Coronary artery (tissue), 2 donors: ENCODE measurements around the gene RTEL1.

Source experiments
- DNase-seq: peaks from one replicate; pipeline ENCODE4 v3.0.0-alpha.2; 2017; ENCODE audit warnings: low spot score
- H3K27ac ChIP-seq, 2 donors: fragments of 200-600 bp; sonication (generic); one replicate each; pipeline ENCODE4 v1.5.1; 2016 to 2019
- H3K4me3 ChIP-seq: fragments of 200-600 bp; sonication (generic); 2 replicates; pipeline ENCODE4 v1.5.1; 2016; ENCODE audit warnings: mild to moderate bottlenecking, moderate library complexity
- TF ChIP-seq, protein P1 (sequence below): fragments of 200-600 bp; sonication (generic); IDR thresholded peaks from one replicate; pipeline ENCODE4 v1.5.1; 2019; ENCODE audit warnings: antibody characterized with exemption

RTEL1 gene

DNA sequence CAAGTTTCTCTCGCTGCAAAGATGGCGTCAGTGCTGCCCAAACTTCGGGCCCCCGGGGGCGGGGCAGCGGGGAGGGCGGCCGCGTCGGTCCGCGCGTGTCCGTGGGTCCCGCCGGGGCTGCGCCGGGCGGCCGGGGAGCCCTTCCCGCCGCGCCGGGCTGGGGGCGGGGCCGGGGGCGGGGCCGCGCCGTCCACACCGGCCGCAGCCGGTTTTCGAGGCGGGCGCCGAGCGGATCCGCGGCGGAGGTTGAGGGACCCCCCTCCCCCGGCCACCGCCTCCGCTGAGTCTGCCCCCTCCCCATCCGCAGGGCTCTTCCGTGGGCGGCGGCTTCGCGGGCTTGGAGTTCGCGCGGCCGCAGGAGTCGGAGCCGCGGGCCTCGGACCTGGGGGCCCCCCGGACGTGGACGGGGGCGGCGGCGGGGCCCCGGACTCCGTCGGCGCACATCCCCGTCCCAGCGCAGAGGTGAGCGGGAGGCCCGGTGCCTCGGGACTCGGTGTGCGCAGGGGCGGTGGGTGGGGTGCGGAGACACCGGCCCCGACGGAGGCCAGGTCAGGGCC, 82.0 kb downstream of the RTEL1 start:
- peak; percentile 74 for DNase-seq
- Histone ChIP-seq H3K4me3 (peak overlapping the region; percentile 78), H3K27ac (peak overlapping the region; percentile 82 to 93)
- TF ChIP-seq, protein P1, sequence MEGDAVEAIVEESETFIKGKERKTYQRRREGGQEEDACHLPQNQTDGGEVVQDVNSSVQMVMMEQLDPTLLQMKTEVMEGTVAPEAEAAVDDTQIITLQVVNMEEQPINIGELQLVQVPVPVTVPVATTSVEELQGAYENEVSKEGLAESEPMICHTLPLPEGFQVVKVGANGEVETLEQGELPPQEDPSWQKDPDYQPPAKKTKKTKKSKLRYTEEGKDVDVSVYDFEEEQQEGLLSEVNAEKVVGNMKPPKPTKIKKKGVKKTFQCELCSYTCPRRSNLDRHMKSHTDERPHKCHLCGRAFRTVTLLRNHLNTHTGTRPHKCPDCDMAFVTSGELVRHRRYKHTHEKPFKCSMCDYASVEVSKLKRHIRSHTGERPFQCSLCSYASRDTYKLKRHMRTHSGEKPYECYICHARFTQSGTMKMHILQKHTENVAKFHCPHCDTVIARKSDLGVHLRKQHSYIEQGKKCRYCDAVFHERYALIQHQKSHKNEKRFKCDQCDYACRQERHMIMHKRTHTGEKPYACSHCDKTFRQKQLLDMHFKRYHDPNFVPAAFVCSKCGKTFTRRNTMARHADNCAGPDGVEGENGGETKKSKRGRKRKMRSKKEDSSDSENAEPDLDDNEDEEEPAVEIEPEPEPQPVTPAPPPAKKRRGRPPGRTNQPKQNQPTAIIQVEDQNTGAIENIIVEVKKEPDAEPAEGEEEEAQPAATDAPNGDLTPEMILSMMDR, result no peak

DNA sequence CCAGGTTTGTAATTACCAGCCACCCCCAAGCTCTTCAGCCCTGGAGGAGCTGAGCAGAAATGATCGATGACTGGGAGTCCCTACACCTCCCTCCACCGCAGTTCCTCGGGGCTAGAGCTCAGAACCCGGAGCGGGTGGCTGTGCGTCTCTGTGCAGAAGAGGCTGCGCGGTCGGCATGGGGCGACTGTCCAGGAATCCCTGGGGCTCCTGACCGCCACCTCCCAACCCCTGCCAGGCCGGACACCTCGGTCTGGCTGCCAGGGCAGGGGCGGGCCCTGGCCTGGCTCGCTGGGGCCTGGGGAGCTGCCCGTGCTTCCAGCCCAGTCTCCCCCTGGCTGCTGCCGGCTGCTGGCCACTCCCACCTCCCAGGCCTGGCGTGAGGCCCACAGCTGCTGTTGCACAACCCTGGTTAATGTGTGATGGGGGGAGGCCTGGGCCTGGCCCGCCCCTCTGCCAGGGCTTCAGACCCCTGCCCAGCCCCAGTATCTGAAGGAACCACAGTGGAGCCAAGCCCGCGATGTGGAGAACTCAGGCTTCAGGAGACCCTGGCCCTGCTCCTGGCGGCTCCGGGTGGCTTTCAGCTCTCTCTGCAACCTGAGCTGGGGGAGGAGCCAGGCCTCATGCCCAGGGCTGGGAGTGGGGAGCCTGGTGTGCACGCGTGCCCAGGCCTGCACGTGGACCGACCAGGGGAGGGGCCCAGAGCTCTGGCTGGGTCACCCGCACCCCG, 82.7 kb downstream of the RTEL1 start:
- TF ChIP-seq, protein P1, result no peak
- Histone ChIP-seq H3K27ac (peak overlapping the region; percentile 82 to 93), H3K4me3 (peak overlapping the region; percentile 78)
- peak; percentile 95 for DNase-seq

DNA sequence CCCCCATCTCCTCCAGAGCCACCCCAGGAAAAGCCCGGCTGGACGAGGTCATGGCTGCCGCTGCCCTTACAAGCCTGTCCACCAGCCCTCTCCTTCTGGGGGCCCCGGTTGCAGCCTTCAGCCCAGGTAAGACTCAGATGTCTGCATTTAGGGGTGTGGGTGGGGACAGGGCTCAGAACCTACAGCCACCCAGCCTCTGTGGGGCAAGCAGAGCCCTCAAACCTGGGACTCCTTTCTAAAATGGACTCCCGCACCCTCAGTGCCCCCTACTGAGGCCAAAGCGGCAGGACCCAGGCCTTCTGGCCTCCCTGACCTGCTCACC, 83.2 kb downstream of the RTEL1 start:
- H3K27ac ChIP-seq, result peak overlapping the region; percentile 82 to 93
- no peak for DNase-seq

DNA sequence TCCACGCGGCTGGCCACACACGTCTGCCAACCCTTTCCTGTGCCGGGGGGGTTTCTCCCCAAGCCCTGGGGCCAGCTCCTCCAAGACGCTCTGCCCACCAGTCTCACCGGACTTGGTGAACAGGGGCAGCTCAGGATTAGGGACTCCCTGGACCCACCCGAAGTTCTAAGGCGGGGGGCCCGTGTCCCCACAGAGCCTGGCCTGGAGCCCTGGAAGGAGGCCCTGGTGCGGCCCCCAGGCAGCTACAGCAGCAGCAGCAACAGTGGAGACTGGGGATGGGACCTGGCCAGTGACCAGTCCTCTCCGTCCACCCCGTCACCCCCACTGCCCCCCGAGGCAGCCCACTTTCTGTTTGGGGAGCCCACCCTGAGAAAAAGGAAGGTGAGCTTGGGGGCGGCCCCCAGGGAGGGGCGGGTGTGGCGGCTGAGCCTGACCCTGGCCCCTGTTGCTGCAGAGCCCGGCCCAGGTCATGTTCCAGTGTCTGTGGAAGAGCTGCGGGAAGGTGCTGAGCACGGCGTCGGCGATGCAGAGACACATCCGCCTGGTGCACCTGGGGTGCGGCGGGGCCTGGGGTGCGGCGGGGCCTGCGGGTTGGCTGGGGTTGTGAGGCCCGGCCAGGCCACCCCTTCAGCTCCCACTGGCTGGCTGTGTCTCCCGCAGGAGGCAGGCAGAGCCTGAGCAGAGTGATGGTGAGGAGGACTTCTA, 83.7 kb downstream of the RTEL1 start:
- TF ChIP-seq, protein P1, result no peak
- H3K4me3 ChIP-seq, result peak overlapping the region; percentile 78
- peak overlapping the region; percentile 82 to 93 for H3K27ac ChIP-seq
- peak; percentile 72 for DNase-seq

More for the DNA sequence above, 83.2 kb downstream of the RTEL1 start:
- H3K4me3 ChIP-seq, result peak overlapping the region; percentile 78
- TF ChIP-seq, protein P1, result no peak

DNA sequence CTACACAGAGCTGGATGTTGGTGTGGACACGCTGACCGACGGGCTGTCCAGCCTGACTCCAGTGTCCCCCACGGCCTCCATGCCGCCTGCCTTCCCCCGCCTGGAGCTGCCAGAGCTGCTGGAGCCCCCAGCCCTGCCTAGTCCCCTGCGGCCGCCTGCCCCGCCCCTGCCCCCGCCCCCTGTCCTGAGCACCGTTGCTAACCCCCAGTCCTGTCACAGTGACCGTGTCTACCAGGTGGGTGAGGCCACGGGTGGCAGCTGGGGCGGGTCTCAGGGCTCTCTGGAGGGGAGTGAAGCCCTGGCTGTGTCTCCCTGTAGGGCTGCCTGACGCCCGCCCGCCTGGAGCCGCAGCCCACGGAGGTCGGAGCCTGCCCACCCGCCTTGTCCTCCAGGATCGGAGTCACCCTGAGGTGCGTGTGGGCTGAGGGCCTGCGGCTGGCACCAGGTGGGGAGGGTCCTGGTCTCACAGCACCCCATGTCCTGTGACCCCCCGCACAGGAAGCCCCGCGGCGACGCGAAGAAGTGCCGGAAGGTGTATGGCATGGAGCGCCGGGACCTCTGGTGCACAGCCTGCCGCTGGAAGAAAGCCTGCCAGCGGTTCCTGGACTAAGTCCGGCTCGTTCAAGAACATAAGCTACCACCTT, 84.4 kb downstream of the RTEL1 start:
- Histone ChIP-seq H3K4me3 (no peak overlapping the region), H3K27ac (peak overlapping the region in 1 of 2 donors; percentile 93)
- TF ChIP-seq, protein P1, result no peak
- no peak for DNase-seq

DNA sequence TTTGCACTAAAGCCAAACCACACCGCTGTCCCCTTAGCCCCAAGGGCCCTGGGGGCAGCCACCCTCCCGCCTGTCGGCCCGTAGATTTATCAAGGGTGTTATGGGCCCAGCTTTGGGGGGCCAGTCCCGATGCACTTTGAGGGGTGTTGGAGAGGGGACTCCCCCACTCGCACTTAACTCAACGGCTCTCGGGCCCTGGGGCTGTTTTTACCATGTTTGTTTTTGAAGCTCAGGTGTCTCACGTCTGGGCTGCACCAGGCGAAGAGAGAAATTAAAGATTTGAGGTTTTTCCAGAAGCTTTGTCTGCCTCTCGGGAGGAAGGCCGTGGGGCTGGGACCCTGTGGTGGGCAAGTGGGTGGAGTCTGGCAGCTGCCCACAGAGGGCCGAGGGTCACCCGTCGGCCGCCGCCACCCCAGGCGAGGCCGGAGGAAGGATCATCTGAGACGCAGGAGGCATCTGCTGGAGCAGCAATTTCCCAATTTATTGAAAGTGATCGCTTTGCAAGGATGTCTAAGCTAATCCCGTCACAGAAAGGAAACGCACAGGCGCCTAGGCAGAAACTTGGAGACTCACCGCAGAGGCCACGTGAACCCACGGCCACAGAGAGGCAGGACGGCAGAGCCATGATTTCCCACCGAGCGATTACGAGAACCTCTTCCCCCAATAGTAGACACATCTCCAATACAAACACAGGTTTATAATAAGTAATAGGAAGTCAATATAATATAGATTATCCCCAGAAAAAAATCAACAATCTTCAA, 85.3 kb downstream of the RTEL1 start:
- Histone ChIP-seq H3K4me3 (no peak overlapping the region), H3K27ac (no peak overlapping the region)
- DNase-seq, result no peak
- TF ChIP-seq, protein P1, result no peak
